IMR-90 (cell line): ENCODE results near the gene SCRN2. TPM values are rescaled to one million over a fixed set of nuclear protein-coding genes. Genes with fewer than 3 reads are reported as not detected.
A peak's percentile ranks its signal among the peaks of the same experiment; 100 is the strongest.

Experiments used
- ATAC-seq: fragments of 200-7000 bp; cut with Tn5 transposase; 2 replicates; pipeline ENCODE4 v1.9.1; 2020; ENCODE audit warnings: low read depth, mild to moderate bottlenecking, moderate library complexity
- BruUV-seq: library from RNA; stranded (reverse); fragments of 400-500 nt; replicated peaks from 2 replicates; lab custom pipeline; 2021; lab: Mats Ljungman, UMichigan
- CTCF ChIA-PET: fragments of 300-600 bp; formaldehyde crosslinking; extraction: SDS; loops from one replicate; lab custom pipeline; 2021; ENCODE audit warnings: antibody characterized with exemption; lab: Yijun Ruan, JAX
- POLR2A ChIA-PET: fragments of 300-600 bp; sonication (Branson Sonifier 250); formaldehyde crosslinking; loops from one replicate; lab custom pipeline; 2022; ENCODE audit warnings: antibody characterized with exemption; ENCODE audit not compliant: unreplicated experiment; lab: Charles Lee
- DNase-seq: peaks from one replicate; pipeline ENCODE4 v3.0.0; 2013
- H2AFZ ChIP-seq: replicated peaks from 2 replicates; pipeline ENCODE3; 2013; ENCODE audit warnings: low read length, mild to moderate bottlenecking; ENCODE audit not compliant: poor library complexity
- H2AK5ac ChIP-seq: 2 replicates; pipeline ENCODE4 v1.6.1; 2013; ENCODE audit warnings: low read depth, low read length, inconsistent platforms
- H2AK9ac ChIP-seq: replicated peaks from 2 replicates; pipeline ENCODE3; 2013; ENCODE audit warnings: mild to moderate bottlenecking, low read depth, low read length, moderate library complexity; ENCODE audit not compliant: poor library complexity
- H2BK120ac ChIP-seq: 2 replicates; pipeline ENCODE4 v1.6.1; 2013; ENCODE audit warnings: low read depth, low read length, inconsistent platforms
- H2BK15ac ChIP-seq: 3 replicates; pipeline ENCODE4 v1.6.1; 2013; ENCODE audit warnings: low read depth, low read length, inconsistent platforms
- H2BK20ac ChIP-seq: 2 replicates; pipeline ENCODE4 v1.6.1; 2013; ENCODE audit warnings: low read depth, mild to moderate bottlenecking, inconsistent platforms, low read length, moderate library complexity
- H2BK5ac ChIP-seq: 2 replicates; pipeline ENCODE4 v1.6.1; 2013; ENCODE audit warnings: mild to moderate bottlenecking, low read depth, low read length, inconsistent platforms; ENCODE audit not compliant: poor library complexity, severe bottlenecking
- H3K14ac ChIP-seq: replicated peaks from 2 replicates; pipeline ENCODE4 v1.6.1; 2013; ENCODE audit warnings: low read depth, low read length, inconsistent platforms
- H3K18ac ChIP-seq: 2 replicates; pipeline ENCODE4 v1.6.1; 2013; ENCODE audit warnings: low read depth, low read length, control low read depth
- H3K23ac ChIP-seq: 2 replicates; pipeline ENCODE4 v1.6.1; 2013; ENCODE audit warnings: low read depth, low read length, inconsistent platforms
- H3K27ac ChIP-seq: 2 replicates; pipeline ENCODE4 v1.5.1; 2013; ENCODE audit warnings: mild to moderate bottlenecking, control low read depth, low read length; ENCODE audit not compliant: insufficient read depth
- H3K27me3 ChIP-seq: 2 replicates; pipeline ENCODE4 v1.6.1; 2013; ENCODE audit warnings: low read length; ENCODE audit not compliant: control insufficient read depth, insufficient read depth
- H3K36me3 ChIP-seq: 2 replicates; pipeline ENCODE4 v1.6.1; 2013; ENCODE audit warnings: low read length, mixed read lengths; ENCODE audit not compliant: control insufficient read depth, insufficient read depth
- H3K4ac ChIP-seq: 2 replicates; pipeline ENCODE4 v1.6.1; 2013; ENCODE audit warnings: low read depth, low read length, inconsistent platforms
- H3K4me1 ChIP-seq: 2 replicates; pipeline ENCODE4 v1.6.1; 2013; ENCODE audit warnings: low read length, mixed read lengths; ENCODE audit not compliant: control insufficient read depth, insufficient read depth
- H3K4me2 ChIP-seq: 2 replicates; pipeline ENCODE4 v1.6.1; 2013; ENCODE audit warnings: low read depth, mild to moderate bottlenecking, control low read depth, low read length, moderate library complexity
- H3K4me3 ChIP-seq: 2 replicates; pipeline ENCODE4 v1.5.1; 2013; ENCODE audit warnings: low read depth, mild to moderate bottlenecking, control low read depth, low read length, moderate library complexity; ENCODE audit not compliant: insufficient read depth
- H3K56ac ChIP-seq: 2 replicates; pipeline ENCODE4 v1.6.1; 2013; ENCODE audit warnings: low read length, inconsistent platforms; ENCODE audit not compliant: insufficient read depth; ENCODE audit errors: extremely low read depth
- H3K79me1 ChIP-seq, 2 experiments: 2 replicates each; pipeline ENCODE4 v1.6.1; 2013; ENCODE audit warnings: low read length in 2 of 2, inconsistent platforms in 1 of 2, low read depth in 1 of 2
- H3K9ac ChIP-seq: 2 replicates; pipeline ENCODE4 v1.6.1; 2013; ENCODE audit warnings: low read depth, low read length, control low read depth
- H3K9me1 ChIP-seq: 2 replicates; pipeline ENCODE4 v1.6.1; 2013; ENCODE audit warnings: low read length, inconsistent platforms; ENCODE audit not compliant: insufficient read depth
- H3K9me3 ChIP-seq: 2 replicates; pipeline ENCODE4 v1.6.1; 2013; ENCODE audit warnings: low read length; ENCODE audit not compliant: control insufficient read depth, insufficient read depth
- H4K20me1 ChIP-seq: 2 replicates; pipeline ENCODE4 v1.6.1; 2013; ENCODE audit warnings: low read length, inconsistent platforms; ENCODE audit not compliant: insufficient read depth
- H4K5ac ChIP-seq: 2 replicates; pipeline ENCODE4 v1.6.1; 2013; ENCODE audit warnings: mild to moderate bottlenecking, low read depth, low read length, control low read depth
- H4K8ac ChIP-seq, 2 experiments: 2 replicates each; pipeline ENCODE4 v1.6.1; 2013; ENCODE audit warnings: low read depth in 2 of 2, low read length in 2 of 2, control low read depth in 1 of 2, inconsistent platforms in 1 of 2
- H4K91ac ChIP-seq: 2 replicates; pipeline ENCODE4 v1.6.1; 2013; ENCODE audit warnings: low read depth, low read length, inconsistent platforms; ENCODE audit not compliant: insufficient read depth
- BHLHE40 ChIP-seq: fragments of 150-350 bp; IDR thresholded peaks from 2 replicates; pipeline ENCODE4 v1.6.1; 2016; ENCODE audit warnings: mild to moderate bottlenecking, low read depth, low read length
- CEBPB ChIP-seq: IDR thresholded peaks from 2 replicates; pipeline ENCODE4 v1.6.1; 2012; ENCODE audit warnings: low read depth, low read length, improper control_type of control experiment
- CHD1 ChIP-seq: IDR thresholded peaks from 2 replicates; pipeline ENCODE4 v1.6.1; 2012; ENCODE audit warnings: low read depth, low read length, improper control_type of control experiment
- FOS ChIP-seq: fragments of 150-350 bp; IDR thresholded peaks from 2 replicates; pipeline ENCODE4 v1.6.1; 2016; ENCODE audit warnings: low read depth, low read length
- MAFK ChIP-seq: IDR thresholded peaks from 2 replicates; pipeline ENCODE4 v1.6.1; 2012; ENCODE audit warnings: low read depth, low read length, improper control_type of control experiment
- MAZ ChIP-seq: IDR thresholded peaks from 2 replicates; pipeline ENCODE4 v1.6.1; 2012; ENCODE audit warnings: low read depth, mild to moderate bottlenecking, low read length, improper control_type of control experiment, moderate library complexity, borderline replicate concordance
- MXI1 ChIP-seq: IDR thresholded peaks from 2 replicates; pipeline ENCODE4 v1.6.1; 2012; ENCODE audit warnings: low read depth, mild to moderate bottlenecking, low read length, moderate library complexity, borderline replicate concordance
- NFE2L2 ChIP-seq: fragments of 150-350 bp; IDR thresholded peaks from 2 replicates; pipeline ENCODE4 v1.6.1; 2016; ENCODE audit warnings: low read depth, mild to moderate bottlenecking, low read length
- POLR2A ChIP-seq: IDR thresholded peaks from 2 replicates; pipeline ENCODE4 v1.6.1; 2012; ENCODE audit warnings: mild to moderate bottlenecking, low read depth, low read length
- RAD21 ChIP-seq: IDR thresholded peaks from 2 replicates; pipeline ENCODE4 v1.6.1; 2012; ENCODE audit warnings: low read length, improper control_type of control experiment
- RCOR1 ChIP-seq: IDR thresholded peaks from 2 replicates; pipeline ENCODE4 v1.6.1; 2012; ENCODE audit warnings: mild to moderate bottlenecking, low read length, improper control_type of control experiment; ENCODE audit not compliant: insufficient replicate concordance
- RFX5 ChIP-seq: IDR thresholded peaks from 2 replicates; pipeline ENCODE4 v1.8.0; 2012; ENCODE audit warnings: low read depth, mild to moderate bottlenecking, low read length, moderate library complexity
- SMC3 ChIP-seq: fragments of 150-350 bp; IDR thresholded peaks from 2 replicates; pipeline ENCODE4 v1.6.1; 2016; ENCODE audit warnings: low read depth, mild to moderate bottlenecking, antibody characterized with exemption, low read length, moderate library complexity
- WGBS, 2 experiments: methylation state at CpG; one replicate each; pipeline versions ENCODE4 v1.1.5 to v1.1.7; 2013; ENCODE audit warnings: missing lambda C conversion rate in 2 of 2; ENCODE audit not compliant: insufficient read length in 1 of 2; ENCODE audit errors: extremely low coverage in 2 of 2; 5-methylcytosine and 5-hydroxymethylcytosine counted together
- dilution Hi-C: fragments of 300-500 bp; cut with HindIII; formaldehyde crosslinking; loops from one replicate; pipeline ENCODE4 v1.14.3; 2018; ENCODE audit warnings: low sequenced_read_pairs; ENCODE audit not compliant: unreplicated experiment
- in situ Hi-C: fragments of 300-500 bp; cut with MboI; formaldehyde crosslinking; loops from 3 replicates; pipeline ENCODE4 v1.14.3; 2019; ENCODE audit warnings: low sequenced_read_pairs, inconsistent platforms, mixed read lengths
- intact Hi-C: fragments of 100-400 bp; cut with micrococcal nuclease; formaldehyde crosslinking; loops from 2 replicates; pipeline ENCODE4 v1.10.0; 2022
- polyA plus RNA-seq, 3 experiments: library from polyadenylated mRNA; depleted of rRNA; stranded (reverse); fragments of >200 nt; gene quantifications; 2 replicates each; pipeline ENCODE4 v1.2.3, GENCODE V29; 2012; ENCODE audit warnings: low replicate concordance in 1 of 3
- total RNA-seq: library from RNA; depleted of rRNA; stranded (reverse); fragments of >200 nt; gene quantifications from 2 replicates; pipeline ENCODE4 v1.2.3, GENCODE V29; 2012
- TF ChIP-seq, protein P1 (sequence below): fragments of 150-350 bp; IDR thresholded peaks from 2 replicates; pipeline ENCODE4 v1.6.1; 2016; ENCODE audit warnings: low read depth, mild to moderate bottlenecking, low read length, moderate library complexity, borderline replicate concordance
- TF ChIP-seq, protein P2 (sequence below): fragments of 150-350 bp; IDR thresholded peaks from 2 replicates; pipeline ENCODE4 v1.6.1; 2017; ENCODE audit warnings: mild to moderate bottlenecking, antibody characterized with exemption, low read length, low read depth

Gene SCRN2
- total and polyA plus RNA-seq, 2 of the 4 experiments (the other 2 are of a cell fraction): 17.2 to 31.0 TPM

DNA sequence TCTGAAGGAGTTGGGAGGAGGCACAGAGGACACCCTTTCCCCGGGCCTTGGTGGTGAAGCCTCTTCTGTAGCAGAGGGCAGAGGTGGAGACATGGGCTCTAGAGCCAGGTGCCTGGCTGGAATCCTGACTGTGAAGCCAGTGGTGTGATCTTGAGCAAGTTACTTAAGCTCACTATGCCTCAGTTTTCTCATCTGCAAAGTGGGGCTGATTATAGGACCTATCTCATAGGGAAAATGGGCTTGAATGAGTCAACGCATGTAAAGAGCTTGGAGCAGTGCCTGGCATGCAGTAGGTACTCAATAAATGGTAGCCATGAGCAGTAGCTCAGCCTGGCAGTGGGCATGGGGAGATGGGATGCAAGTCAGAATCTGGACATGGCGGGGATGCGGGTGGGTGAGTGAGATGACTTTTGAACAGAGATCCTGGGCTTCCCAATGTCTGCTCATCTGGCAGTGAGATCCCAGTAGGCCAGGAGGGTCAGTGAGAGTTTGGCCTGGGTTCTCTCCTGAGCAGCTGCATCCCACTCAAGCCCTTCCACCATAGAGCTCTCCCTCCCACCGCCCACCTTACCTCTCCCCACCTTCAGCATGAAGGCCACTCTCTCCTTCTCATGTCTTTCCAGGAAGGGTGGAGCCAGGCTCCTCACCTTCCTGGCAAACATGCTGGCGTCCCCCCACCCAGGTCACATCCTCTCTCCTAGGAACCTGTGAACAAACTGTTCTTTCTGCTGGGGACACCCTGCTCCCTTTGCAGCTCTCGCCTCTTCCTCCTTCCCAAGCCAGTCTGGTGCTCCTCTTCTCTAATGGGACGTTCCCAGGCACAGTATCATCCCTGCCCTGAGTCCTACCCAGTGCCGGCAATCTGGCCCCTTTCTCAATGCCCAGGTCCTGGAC is 41.9 kb upstream of the SCRN2 start:
- Histone ChIP-seq H2AK5ac (no peak overlapping the region), H3K27ac (no peak overlapping the region), H3K9ac (no peak overlapping the region), H2BK20ac (no peak overlapping the region), H4K20me1 (no peaks in the 10 kb centered on the region), H4K5ac (peak overlapping the region; percentile 0; the same call in 1 of the 2 replicates), H3K9me1 (no peaks in the 10 kb centered on the region), H2BK120ac (no peak overlapping the region), H3K18ac (no peak overlapping the region), H3K27me3 (peaks cover 8% of the 10 kb centered on the region), H3K56ac (no peak overlapping the region), H2BK15ac (no peak overlapping the region), H3K9me3 (no peaks in the 10 kb centered on the region), H3K4me3 (no peak overlapping the region), H4K91ac (no peak overlapping the region), H2AFZ (peak overlapping the region; percentile 18), H3K14ac (no peak overlapping the region), H3K36me3 (no peaks in the 10 kb centered on the region), H2BK5ac (no peak overlapping the region), H3K4ac (no peak overlapping the region), H3K4me2 (no peak overlapping the region; the same call in 1 of the 2 replicates), H2AK9ac (no peak overlapping the region), H3K4me1 (peaks cover 4% of the 10 kb centered on the region; the same call in 1 of the 2 replicates), H3K79me1 (no peaks in the 10 kb centered on the region), H4K8ac (no peak overlapping the region), H3K23ac (no peak overlapping the region)
- in situ Hi-C loops (no loop called here), dilution Hi-C loops (no loop called here), intact Hi-C loops (no loop called here)
- ChIA-PET POLR2A (no interaction called here), CTCF (interaction anchor here (4.8 kb wide), 1 partner anchor 41 kb away, joined by 18 read pairs; the partner anchor contains the start of gene SCRN2)
- 75% methylated on average over 5 of the region's 9 CpGs; no CpG with 5 or more reads in 1 of the 2 experiments for WGBS, 2 experiments
- DNase-seq: no peak
- BruUV-seq: no TSS peak
- no peak for ATAC-seq
- TF ChIP-seq BHLHE40 (no peak), NFE2L2 (no peak), FOS (no peak), MXI1 (no peak), CHD1 (no peak), SMC3 (no peak), RFX5 (no peak), POLR2A (no peak), CEBPB (no peak), MAFK (no peak), RCOR1 (no peak), RAD21 (no peak), MAZ (no peak)
- TF ChIP-seq, protein P1, sequence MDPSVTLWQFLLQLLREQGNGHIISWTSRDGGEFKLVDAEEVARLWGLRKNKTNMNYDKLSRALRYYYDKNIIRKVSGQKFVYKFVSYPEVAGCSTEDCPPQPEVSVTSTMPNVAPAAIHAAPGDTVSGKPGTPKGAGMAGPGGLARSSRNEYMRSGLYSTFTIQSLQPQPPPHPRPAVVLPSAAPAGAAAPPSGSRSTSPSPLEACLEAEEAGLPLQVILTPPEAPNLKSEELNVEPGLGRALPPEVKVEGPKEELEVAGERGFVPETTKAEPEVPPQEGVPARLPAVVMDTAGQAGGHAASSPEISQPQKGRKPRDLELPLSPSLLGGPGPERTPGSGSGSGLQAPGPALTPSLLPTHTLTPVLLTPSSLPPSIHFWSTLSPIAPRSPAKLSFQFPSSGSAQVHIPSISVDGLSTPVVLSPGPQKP: no peak
- TF ChIP-seq, protein P2, sequence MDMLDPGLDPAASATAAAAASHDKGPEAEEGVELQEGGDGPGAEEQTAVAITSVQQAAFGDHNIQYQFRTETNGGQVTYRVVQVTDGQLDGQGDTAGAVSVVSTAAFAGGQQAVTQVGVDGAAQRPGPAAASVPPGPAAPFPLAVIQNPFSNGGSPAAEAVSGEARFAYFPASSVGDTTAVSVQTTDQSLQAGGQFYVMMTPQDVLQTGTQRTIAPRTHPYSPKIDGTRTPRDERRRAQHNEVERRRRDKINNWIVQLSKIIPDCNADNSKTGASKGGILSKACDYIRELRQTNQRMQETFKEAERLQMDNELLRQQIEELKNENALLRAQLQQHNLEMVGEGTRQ: no peak
